Thoracic aorta (tissue), 2 donors: Measurements from ENCODE around the gene ARHGEF18. TPM values are rescaled to one million over a fixed set of nuclear protein-coding genes. Genes with fewer than 3 reads are reported as not detected.
A peak's percentile ranks its signal among the peaks of the same experiment; 100 is the strongest.
"Not testable (repeated sequence)": the region's sequence is repeated elsewhere in the genome, so short reads cannot be mapped to it uniquely, and the experiment has no call there.

ENCODE experiments used
- ATAC-seq: fragments of 150-250 bp; one replicate; pipeline ENCODE4 v1.8.0; 2017; ENCODE audit warnings: low read depth; ENCODE audit not compliant: insufficient number of reproducible peaks, low FRiP score
- DNase-seq: peaks from one replicate; pipeline ENCODE4 v3.0.0-alpha.2; 2020; ENCODE audit warnings: low spot score
- H3K27ac ChIP-seq, 2 donors: fragments of 200-600 bp; sonication (generic); 1 replicate in 1 of 2; 2 replicates in 1 of 2; pipeline ENCODE4 v1.5.1; 2016; ENCODE audit warnings: mild to moderate bottlenecking in 2 of 2, moderate library complexity in 2 of 2
- H3K27me3 ChIP-seq: fragments of 200-600 bp; sonication (generic); replicated peaks from 2 replicates; pipeline ENCODE4 v1.6.0; 2016; ENCODE audit warnings: mild to moderate bottlenecking; ENCODE audit not compliant: insufficient read depth
- H3K36me3 ChIP-seq: fragments of 200-600 bp; sonication (generic); one replicate; pipeline ENCODE4 v1.5.1; 2016
- H3K4me1 ChIP-seq, 2 donors: fragments of 200-600 bp; sonication (generic); 1 replicate in 1 of 2; 2 replicates in 1 of 2; pipeline versions ENCODE4 v1.5.1 to v1.6.0; 2016; ENCODE audit warnings: low read depth in 2 of 2, mild to moderate bottlenecking in 1 of 2; ENCODE audit not compliant: control insufficient read depth in 1 of 2
- H3K4me3 ChIP-seq: fragments of 200-600 bp; sonication (generic); 2 replicates; pipeline ENCODE4 v1.5.1; 2016; ENCODE audit warnings: mild to moderate bottlenecking
- H3K9me3 ChIP-seq: fragments of 200-600 bp; sonication (generic); 2 replicates; pipeline ENCODE4 v1.5.1; 2016
- total RNA-seq, 2 donors: library from RNA; depleted of rRNA; stranded (reverse); fragments of >200 nt; gene quantifications; one replicate each; pipeline versions ENCODE4 v1.1.0 to v1.2.3, GENCODE V29; 2016
- TF ChIP-seq, protein P1 (sequence below): fragments of 200-600 bp; sonication (generic); IDR thresholded peaks from one replicate; pipeline ENCODE4 v1.5.1; 2019; ENCODE audit warnings: antibody characterized with exemption

ARHGEF18 gene
- total RNA-seq, 2 donors from 2014 or later: 21.8 to 22.7 TPM

GRCh38 chr19:7363225-7363624 is 14.5 kb downstream of the ARHGEF18 start:
- no peaks in the 10 kb centered on the region for H3K9me3 ChIP-seq
- no peak overlapping the region for H3K27ac ChIP-seq
- no peak for DNase-seq
- TF ChIP-seq, protein P1, sequence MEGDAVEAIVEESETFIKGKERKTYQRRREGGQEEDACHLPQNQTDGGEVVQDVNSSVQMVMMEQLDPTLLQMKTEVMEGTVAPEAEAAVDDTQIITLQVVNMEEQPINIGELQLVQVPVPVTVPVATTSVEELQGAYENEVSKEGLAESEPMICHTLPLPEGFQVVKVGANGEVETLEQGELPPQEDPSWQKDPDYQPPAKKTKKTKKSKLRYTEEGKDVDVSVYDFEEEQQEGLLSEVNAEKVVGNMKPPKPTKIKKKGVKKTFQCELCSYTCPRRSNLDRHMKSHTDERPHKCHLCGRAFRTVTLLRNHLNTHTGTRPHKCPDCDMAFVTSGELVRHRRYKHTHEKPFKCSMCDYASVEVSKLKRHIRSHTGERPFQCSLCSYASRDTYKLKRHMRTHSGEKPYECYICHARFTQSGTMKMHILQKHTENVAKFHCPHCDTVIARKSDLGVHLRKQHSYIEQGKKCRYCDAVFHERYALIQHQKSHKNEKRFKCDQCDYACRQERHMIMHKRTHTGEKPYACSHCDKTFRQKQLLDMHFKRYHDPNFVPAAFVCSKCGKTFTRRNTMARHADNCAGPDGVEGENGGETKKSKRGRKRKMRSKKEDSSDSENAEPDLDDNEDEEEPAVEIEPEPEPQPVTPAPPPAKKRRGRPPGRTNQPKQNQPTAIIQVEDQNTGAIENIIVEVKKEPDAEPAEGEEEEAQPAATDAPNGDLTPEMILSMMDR: no peak
- no peaks in the 10 kb centered on the region for H3K4me1 ChIP-seq
- no peak overlapping the region for H3K4me3 ChIP-seq
- no peak for ATAC-seq
- H3K27me3 ChIP-seq: no peaks in the 10 kb centered on the region
- H3K36me3 ChIP-seq: no peaks in the 10 kb centered on the region

- H3K9me3 ChIP-seq: no peaks in the 10 kb centered on the region
- no peaks in the 10 kb centered on the region for H3K27me3 ChIP-seq
- no peak for ATAC-seq
- H3K36me3 ChIP-seq: no peaks in the 10 kb centered on the region
- DNase-seq: no peak
- H3K4me1 ChIP-seq: no peaks in the 10 kb centered on the region
- H3K27ac ChIP-seq: no peak overlapping the region
- no peak overlapping the region for H3K4me3 ChIP-seq
- TF ChIP-seq, protein P1: peak; percentile 13
These were observed 18.1 kb downstream of the ARHGEF18 start for GRCh38 chr19:7366701-7367420.

GRCh38 chr19:7368456-7368855 is 19.7 kb downstream of the ARHGEF18 start:
- H3K27me3 ChIP-seq: no peaks in the 10 kb centered on the region
- no peak overlapping the region for H3K4me3 ChIP-seq
- ATAC-seq (no peak), DNase-seq (no peak)
- no peak overlapping the region for H3K27ac ChIP-seq
- no peaks in the 10 kb centered on the region for H3K36me3 ChIP-seq
- H3K4me1 ChIP-seq: no peaks in the 10 kb centered on the region
- H3K9me3 ChIP-seq: no peaks in the 10 kb centered on the region
- TF ChIP-seq, protein P1: no peak

GRCh38 chr19:7368866-7369265 is 20.1 kb downstream of the ARHGEF18 start:
- H3K9me3 ChIP-seq, H3K36me3 ChIP-seq, H3K4me1 ChIP-seq, H3K27me3 ChIP-seq, DNase-seq, H3K27ac ChIP-seq, ATAC-seq, H3K4me3 ChIP-seq: not testable (repeated sequence)

- H3K36me3 ChIP-seq: no peaks in the 10 kb centered on the region
- ATAC-seq (no peak), DNase-seq (no peak)
- TF ChIP-seq, protein P1: no peak
- H3K4me1 ChIP-seq: no peaks in the 10 kb centered on the region
- H3K27me3 ChIP-seq: no peaks in the 10 kb centered on the region
- no peaks in the 10 kb centered on the region for H3K9me3 ChIP-seq
- H3K4me3 ChIP-seq: no peak overlapping the region
- no peak overlapping the region for H3K27ac ChIP-seq
These were observed 21.8 kb downstream of the ARHGEF18 start for GRCh38 chr19:7370546-7370945.

DNA sequence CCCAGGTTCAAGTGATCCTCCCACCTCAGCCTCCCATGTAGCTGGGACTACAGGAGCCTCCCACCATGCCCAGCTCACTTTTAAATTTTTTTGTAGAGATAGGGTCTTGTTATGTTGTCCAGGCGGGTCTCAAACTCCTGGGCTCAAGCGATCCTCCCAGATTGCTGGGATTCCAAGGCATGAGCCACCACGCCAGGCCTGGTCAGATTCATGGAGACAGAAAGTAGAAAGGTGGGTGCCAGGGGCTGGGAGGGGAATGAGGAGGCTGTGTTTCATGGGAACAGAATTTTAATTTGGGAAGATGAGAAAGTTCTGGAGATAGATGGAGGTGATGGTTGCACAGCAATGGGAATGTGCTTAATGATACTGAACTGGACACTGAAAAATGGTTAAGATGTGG is 22.3 kb downstream of the ARHGEF18 start:
- no peak for ATAC-seq
- Histone ChIP-seq H3K4me3 (no peak overlapping the region), H3K27ac (no peak overlapping the region), H3K27me3 (no peaks in the 10 kb centered on the region), H3K9me3 (no peaks in the 10 kb centered on the region), H3K4me1 (no peaks in the 10 kb centered on the region), H3K36me3 (no peaks in the 10 kb centered on the region)
- no peak for DNase-seq
- TF ChIP-seq, protein P1: no peak
